Prostate gland (tissue), 2 donors: ENCODE data around the gene LGI4. TPM values are rescaled to one million over a fixed set of nuclear protein-coding genes. Genes with fewer than 3 reads are reported as not detected.

ENCODE experiments used
- DNase-seq: peaks from one replicate; pipeline ENCODE4 v3.0.0-alpha.2; 2019; ENCODE audit warnings: low spot score
- H3K27ac ChIP-seq, 2 donors: fragments of 200-600 bp; sonication (generic); 2 replicates each; pipeline ENCODE4 v1.5.1; 2017 to 2019
- H3K27me3 ChIP-seq: fragments of 200-600 bp; sonication (generic); replicated peaks from 2 replicates; pipeline ENCODE4 v1.5.1; 2019; ENCODE audit not compliant: insufficient read depth
- H3K36me3 ChIP-seq, 2 donors: fragments of 200-600 bp; sonication (generic); 1 replicate in 1 of 2; 2 replicates in 1 of 2; pipeline versions ENCODE4 v1.5.1 to v1.8.1; 2017 to 2019
- H3K4me1 ChIP-seq: fragments of 200-600 bp; sonication (generic); replicated peaks from 2 replicates; pipeline ENCODE4 v1.5.1; 2019
- H3K4me3 ChIP-seq, 2 donors: fragments of 200-600 bp; sonication (generic); 2 replicates each; pipeline ENCODE4 v1.5.1; 2017 to 2019
- H3K9me3 ChIP-seq: fragments of 200-600 bp; sonication (generic); 2 replicates; pipeline ENCODE4 v1.5.1; 2017
- POLR2A ChIP-seq: fragments of 450-650 bp; IDR thresholded peaks from one replicate; pipeline ENCODE4 v1.6.1; 2016; ENCODE audit warnings: antibody characterized with exemption, mild to moderate bottlenecking
- POLR2AphosphoS5 ChIP-seq: sonication (generic); formaldehyde crosslinking; IDR thresholded peaks from one replicate; pipeline ENCODE4 v1.6.1; 2017; ENCODE audit warnings: antibody characterized with exemption
- WGBS: methylation state at CpG from one replicate; pipeline ENCODE4 v1.1.5; 2018; 5-methylcytosine and 5-hydroxymethylcytosine counted together
- intact Hi-C: fragments of 100-400 bp; cut with DNase I; formaldehyde crosslinking; loops from one replicate; pipeline ENCODE4 v1.14.2; 2022
- total RNA-seq, 2 donors: library from RNA; depleted of rRNA; stranded (reverse); fragments of >200 nt; gene quantifications; one replicate each; pipeline ENCODE4 v1.1.0, GENCODE V29; 2016
- TF ChIP-seq, protein P1 (sequence below), 4 experiments: fragments of 200-600 bp in 2 of 4; fragments of 450-650 bp in 2 of 4; sonication (generic) in 2 of 4; IDR thresholded peaks; 1 replicate in 3 of 4; 2 replicates in 1 of 4; pipeline ENCODE4 v1.5.1; 2016 to 2019; ENCODE audit warnings: antibody characterized with exemption in 4 of 4, mild to moderate bottlenecking in 2 of 4, moderate library complexity in 2 of 4

The LGI4 gene
- total RNA-seq, 2 donors from 2014 or later, result 9.1 to 16.3 TPM

DNA sequence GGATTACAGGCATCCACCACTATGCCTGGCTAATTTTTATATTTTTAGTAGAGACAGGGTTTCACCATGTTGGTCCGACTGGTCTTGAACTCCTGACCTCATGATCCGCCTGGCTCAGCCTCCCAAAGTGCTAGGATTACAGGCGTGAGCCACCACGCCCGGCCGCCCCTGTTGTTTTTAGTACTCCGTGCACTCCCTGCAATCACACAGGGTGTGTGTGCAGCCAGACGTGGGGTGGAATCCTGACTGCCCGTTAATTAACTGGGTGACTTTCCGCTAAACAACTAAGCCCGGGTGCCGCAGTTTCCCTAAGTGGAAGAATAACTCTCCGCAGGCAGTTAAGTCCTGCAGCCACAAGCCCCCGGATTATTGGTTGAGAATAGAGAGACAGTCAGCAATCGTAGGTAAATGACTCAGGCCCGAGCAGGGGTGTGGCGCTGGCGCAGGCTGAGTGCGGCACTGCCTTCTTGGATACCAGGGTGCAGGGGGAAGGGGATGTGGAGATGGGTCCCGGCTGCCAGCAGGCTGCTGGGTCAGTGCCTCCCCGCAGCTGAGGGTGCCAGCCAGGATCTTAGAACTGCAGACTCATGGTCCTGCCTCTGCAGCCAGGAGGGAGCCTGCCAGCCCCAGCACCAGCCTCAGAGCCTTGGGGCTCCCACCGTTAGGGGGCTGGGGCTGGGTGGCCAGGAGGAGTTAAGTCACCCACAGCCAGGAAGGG is 25.3 kb downstream of the LGI4 start:
- Histone ChIP-seq H3K4me3 (no peak overlapping the region), H3K27me3 (no peaks in the 10 kb centered on the region), H3K27ac (no peak overlapping the region), H3K4me1 (no peaks in the 10 kb centered on the region), H3K9me3 (no peaks in the 10 kb centered on the region), H3K36me3 (no peaks in the 10 kb centered on the region)
- DNase-seq, result no peak
- 70% methylated on average over 22 of the region's 22 CpGs for WGBS
- no peak for TF ChIP-seq POLR2A
- TF ChIP-seq, protein P1, sequence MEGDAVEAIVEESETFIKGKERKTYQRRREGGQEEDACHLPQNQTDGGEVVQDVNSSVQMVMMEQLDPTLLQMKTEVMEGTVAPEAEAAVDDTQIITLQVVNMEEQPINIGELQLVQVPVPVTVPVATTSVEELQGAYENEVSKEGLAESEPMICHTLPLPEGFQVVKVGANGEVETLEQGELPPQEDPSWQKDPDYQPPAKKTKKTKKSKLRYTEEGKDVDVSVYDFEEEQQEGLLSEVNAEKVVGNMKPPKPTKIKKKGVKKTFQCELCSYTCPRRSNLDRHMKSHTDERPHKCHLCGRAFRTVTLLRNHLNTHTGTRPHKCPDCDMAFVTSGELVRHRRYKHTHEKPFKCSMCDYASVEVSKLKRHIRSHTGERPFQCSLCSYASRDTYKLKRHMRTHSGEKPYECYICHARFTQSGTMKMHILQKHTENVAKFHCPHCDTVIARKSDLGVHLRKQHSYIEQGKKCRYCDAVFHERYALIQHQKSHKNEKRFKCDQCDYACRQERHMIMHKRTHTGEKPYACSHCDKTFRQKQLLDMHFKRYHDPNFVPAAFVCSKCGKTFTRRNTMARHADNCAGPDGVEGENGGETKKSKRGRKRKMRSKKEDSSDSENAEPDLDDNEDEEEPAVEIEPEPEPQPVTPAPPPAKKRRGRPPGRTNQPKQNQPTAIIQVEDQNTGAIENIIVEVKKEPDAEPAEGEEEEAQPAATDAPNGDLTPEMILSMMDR (IDR thresholded peaks at IDR 0.05), result no peak
- no peak for TF ChIP-seq POLR2AphosphoS5
- intact Hi-C loops, result no loop called here

DNA sequence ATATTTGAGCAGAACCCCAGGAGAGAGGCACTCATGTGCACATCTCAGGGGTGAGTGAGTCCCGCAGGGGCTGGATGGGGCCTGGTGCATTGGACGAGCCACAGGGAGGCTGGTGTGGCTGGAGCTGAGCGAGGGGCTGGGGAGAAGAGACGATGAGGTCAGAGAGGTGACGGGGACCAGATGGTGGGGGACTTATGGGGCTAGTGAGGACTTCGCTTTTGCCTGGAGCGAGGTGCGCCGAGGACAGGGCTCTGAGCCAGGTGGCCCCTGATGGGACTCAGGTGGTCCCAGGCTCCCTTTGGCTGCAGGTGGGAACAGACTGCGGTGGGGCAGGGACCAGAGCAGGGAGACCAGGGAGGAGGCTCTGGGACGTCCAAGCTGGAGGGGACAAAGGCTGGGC is 26.1 kb downstream of the LGI4 start:
- Histone ChIP-seq H3K4me1 (no peaks in the 10 kb centered on the region), H3K27ac (no peak overlapping the region), H3K36me3 (no peaks in the 10 kb centered on the region), H3K27me3 (no peaks in the 10 kb centered on the region), H3K9me3 (no peaks in the 10 kb centered on the region), H3K4me3 (no peak overlapping the region)
- intact Hi-C loops, result no loop called here
- no peak for TF ChIP-seq POLR2A
- TF ChIP-seq POLR2AphosphoS5, result no peak
- TF ChIP-seq, protein P1 (IDR thresholded peaks at IDR 0.05), result no peak
- DNase-seq, result no peak
- 94% methylated on average over 11 of the region's 11 CpGs for WGBS

DNA sequence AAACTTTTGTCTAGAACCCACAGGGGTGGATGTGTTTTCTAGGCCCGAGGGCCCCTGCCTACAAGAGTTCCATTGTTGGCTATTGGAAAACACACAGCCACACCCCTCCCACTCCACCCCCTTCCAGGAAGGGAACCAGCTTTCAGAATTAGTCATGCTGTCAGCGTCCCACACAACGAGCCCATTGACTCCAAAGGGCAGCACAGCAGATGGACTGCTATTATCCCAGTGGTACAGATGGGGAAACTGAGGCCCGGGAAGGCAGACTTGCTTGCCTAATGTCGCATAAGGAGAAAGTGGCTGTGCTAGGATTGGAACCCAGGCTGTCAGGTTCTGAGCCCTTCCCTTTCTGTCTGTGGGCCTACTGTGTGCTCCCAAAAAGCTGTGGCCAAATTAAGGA is 27.3 kb downstream of the LGI4 start:
- DNase-seq, result no peak
- Histone ChIP-seq H3K4me3 (no peak overlapping the region), H3K27ac (no peak overlapping the region), H3K36me3 (no peaks in the 10 kb centered on the region), H3K9me3 (no peaks in the 10 kb centered on the region), H3K4me1 (no peaks in the 10 kb centered on the region), H3K27me3 (no peaks in the 10 kb centered on the region)
- 42% methylated on average over 5 of the region's 5 CpGs for WGBS
- TF ChIP-seq POLR2A (peak; percentile 35), POLR2AphosphoS5 (peak; percentile 58)
- TF ChIP-seq, protein P1 (IDR thresholded peaks at IDR 0.05), result no peak
- intact Hi-C loops, result no loop called here

DNA sequence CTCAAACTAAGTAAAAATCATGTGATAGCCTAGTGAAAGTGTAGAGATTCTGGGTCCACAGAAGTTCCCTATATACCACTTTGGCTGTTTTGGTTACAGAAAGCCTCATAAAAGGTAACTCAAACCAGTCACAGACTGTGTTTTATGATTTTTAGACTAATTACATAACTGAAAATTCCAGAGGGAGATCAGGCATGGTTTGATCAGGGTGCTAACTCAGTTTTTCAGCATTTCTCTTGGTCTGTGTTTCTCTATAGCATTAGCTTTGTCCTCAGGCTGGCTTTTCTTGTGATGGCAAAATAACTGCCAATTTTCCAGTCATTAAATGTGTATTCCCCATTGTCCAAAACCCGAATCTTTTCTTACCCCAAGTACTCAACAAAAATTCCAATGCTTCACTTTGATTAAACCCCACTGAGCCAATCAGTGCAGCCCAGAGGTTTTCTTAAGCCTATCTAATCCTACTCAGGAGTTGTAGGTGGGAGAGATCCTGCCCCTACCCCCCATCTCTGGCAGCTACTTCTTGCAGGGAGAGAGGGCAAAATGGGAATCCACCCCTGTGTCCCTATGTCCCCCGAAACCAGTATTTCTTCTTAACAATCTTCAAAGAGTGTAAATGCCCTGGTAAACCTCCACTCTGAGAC is 27.8 kb downstream of the LGI4 start:
- H3K36me3 ChIP-seq, result no peaks in the 10 kb centered on the region
- TF ChIP-seq, protein P1 (IDR thresholded peaks at IDR 0.05), result no peak
- TF ChIP-seq POLR2AphosphoS5 (no peak), POLR2A (no peak)
- WGBS, result 29% methylated on average over 2 of the region's 2 CpGs
- H3K9me3 ChIP-seq, result no peaks in the 10 kb centered on the region
- intact Hi-C loops, result no loop called here
- no peaks in the 10 kb centered on the region for H3K4me1 ChIP-seq
- no peak for DNase-seq
- no peak overlapping the region for H3K4me3 ChIP-seq
- H3K27ac ChIP-seq, result no peak overlapping the region
- H3K27me3 ChIP-seq, result no peaks in the 10 kb centered on the region

DNA sequence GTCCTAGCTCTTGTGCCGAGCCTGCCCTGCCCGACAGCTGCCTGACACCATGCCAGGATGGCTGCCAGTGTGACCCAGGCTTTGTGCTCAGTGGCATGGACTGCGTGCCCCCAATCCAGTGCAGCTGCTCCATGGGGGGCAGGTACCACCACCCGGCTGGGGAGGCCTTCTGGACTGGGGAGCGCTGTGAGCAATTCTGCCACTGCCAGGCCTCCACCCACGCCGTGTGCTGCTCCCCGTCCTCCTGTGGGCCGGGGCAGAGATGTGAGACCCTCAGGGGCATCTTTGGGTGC is 28.6 kb downstream of the LGI4 start:
- TF ChIP-seq POLR2AphosphoS5 (no peak), POLR2A (no peak)
- TF ChIP-seq, protein P1 (IDR thresholded peaks at IDR 0.05), result no peak
- intact Hi-C loops, result no loop called here
- no peaks in the 10 kb centered on the region for H3K4me1 ChIP-seq
- H3K27ac ChIP-seq, result no peak overlapping the region
- H3K36me3 ChIP-seq, result no peaks in the 10 kb centered on the region
- H3K9me3 ChIP-seq, result no peaks in the 10 kb centered on the region
- H3K27me3 ChIP-seq, result no peaks in the 10 kb centered on the region
- no peak overlapping the region for H3K4me3 ChIP-seq
- WGBS, result 87% methylated on average over 9 of the region's 9 CpGs
- DNase-seq, result no peak
